Right hindlimb (tissue), 1 donor: Measurements from ENCODE around the gene DDIAS.
"Not testable (repeated sequence)": the region's sequence is repeated elsewhere in the genome, so short reads cannot be mapped to it uniquely, and the experiment has no call there.

Source experiments
- DNase-seq: peaks from one replicate; pipeline ENCODE4 v3.0.0-alpha.2; 2018

The DDIAS gene

GRCh38 chr11:82889133-82890001, 12.2 kb upstream of the DDIAS start:
- no peak for DNase-seq

GRCh38 chr11:82890002-82890341, 11.6 kb upstream of the DDIAS start:
- DNase-seq, result no peak

GRCh38 chr11:82890936-82891335, 10.6 kb upstream of the DDIAS start:
- no peak for DNase-seq

GRCh38 chr11:82892611-82893169, 8.8 kb upstream of the DDIAS start:
- no peak for DNase-seq

GRCh38 chr11:82895437-82896091, 6.0 kb upstream of the DDIAS start:
- DNase-seq, result no peak

- DNase-seq, result no peak
Measured at GRCh38 chr11:82896183-82896582, 5.4 kb upstream of the DDIAS start.

GRCh38 chr11:82898241-82898640, 3.3 kb upstream of the DDIAS start:
- DNase-seq, result no peak

GRCh38 chr11:82899186-82899820, 2.2 kb upstream of the DDIAS start:
- DNase-seq, result no peak

- no peak for DNase-seq
Measured at GRCh38 chr11:82899957-82900276, 1.6 kb upstream of the DDIAS start.

GRCh38 chr11:82900277-82901164, 1.0 kb upstream of the DDIAS start, which contains the start of gene PRCP:
TSS of gene PRCP (minus strand) at chr11:82900430. CDS start at chr11:82900402, 28 bp downstream.
- DNase-seq, result peak; percentile 90

- DNase-seq, result no peak
Measured at GRCh38 chr11:82901922-82902485, 468 bp downstream of the DDIAS start.

GRCh38 chr11:82902880-82903279, 1.3 kb downstream of the DDIAS start:
- DNase-seq, result no peak

GRCh38 chr11:82903843-82904586, 2.5 kb downstream of the DDIAS start:
- DNase-seq, result no peak

- DNase-seq, result no peak
Measured at GRCh38 chr11:82906236-82906635, 4.7 kb downstream of the DDIAS start.

GRCh38 chr11:82906931-82907330, 5.4 kb downstream of the DDIAS start:
- DNase-seq, result no peak

- no peak for DNase-seq
Measured at GRCh38 chr11:82907371-82907770, 5.8 kb downstream of the DDIAS start.

- DNase-seq, result no peak
Measured at GRCh38 chr11:82908311-82908710, 6.8 kb downstream of the DDIAS start.

- no peak for DNase-seq
Measured at GRCh38 chr11:82909015-82909640, 7.6 kb downstream of the DDIAS start.

- not testable (repeated sequence) for DNase-seq
Measured at GRCh38 chr11:82919786-82920185, 18.2 kb downstream of the DDIAS start.

GRCh38 chr11:82920227-82920626, 18.7 kb downstream of the DDIAS start:
- not testable (repeated sequence) for DNase-seq
